Lower leg skin (tissue), 4 donors: Measurements from ENCODE around the gene IDH3A. TPM values are rescaled to one million over a fixed set of nuclear protein-coding genes. Genes with fewer than 3 reads are reported as not detected.

Experiments used
- DNase-seq, 2 donors: peaks; one replicate each; pipeline ENCODE4 v3.0.0-alpha.2; 2019; ENCODE audit warnings: low spot score in 2 of 2
- H3K4me3 ChIP-seq: fragments of 200-600 bp; sonication (generic); 2 replicates; pipeline ENCODE4 v1.5.1; 2017; ENCODE audit warnings: mild to moderate bottlenecking, low read depth; ENCODE audit not compliant: poor library complexity, severe bottlenecking
- CTCF ChIP-seq, 3 donors: fragments of 450-650 bp; IDR thresholded peaks; one replicate each; pipeline ENCODE4 v1.5.1; 2016; ENCODE audit warnings: antibody characterized with exemption in 3 of 3, mild to moderate bottlenecking in 3 of 3, moderate library complexity in 2 of 3
- POLR2A ChIP-seq, 2 donors: fragments of 450-650 bp; IDR thresholded peaks; one replicate each; pipeline ENCODE4 v1.6.1; 2016 to 2017; ENCODE audit warnings: antibody characterized with exemption in 2 of 2, mild to moderate bottlenecking in 1 of 2, moderate library complexity in 1 of 2
- WGBS, 2 donors: methylation state at CpG; one replicate each; pipeline ENCODE4 v1.1.5; 2018; 5-methylcytosine and 5-hydroxymethylcytosine counted together
- intact Hi-C: fragments of 100-400 bp; cut with DNase I; formaldehyde crosslinking; loops from one replicate; pipeline ENCODE4 v1.15.0; 2023; ENCODE audit warnings: low total_unique reads
- total RNA-seq, 4 donors: library from RNA; depleted of rRNA; stranded (reverse); fragments of >200 nt; gene quantifications; one replicate each; pipeline ENCODE4 v1.1.0, GENCODE V29; 2016

IDH3A gene
- total RNA-seq, 4 donors from 2014 or later: 51.0 to 77.2 (median 60.8) TPM

- intact Hi-C loops: no loop called here
- 87 to 88% methylated on average over 12 of the region's 12 CpGs for WGBS, 2 donors
- no peak overlapping the region for H3K4me3 ChIP-seq
- no peak for TF ChIP-seq CTCF (IDR thresholded peaks at IDR 0.05)
- no peak for TF ChIP-seq POLR2A (IDR thresholded peaks at IDR 0.05)
- no peak for DNase-seq
Observed at GRCh38 chr15:78103406-78104118, 45.6 kb upstream of the IDH3A start.

GRCh38 chr15:78104119-78104479, 45.1 kb upstream of the IDH3A start:
- TF ChIP-seq POLR2A (IDR thresholded peaks at IDR 0.05) (no peak), CTCF (IDR thresholded peaks at IDR 0.05) (no peak)

GRCh38 chr15:78104566-78105475, 44.3 kb upstream of the IDH3A start:
- 87 to 89% methylated on average over 12 of the region's 12 CpGs for WGBS, 2 donors
- intact Hi-C loops: loop anchor here (5.0 kb wide), 1 partner anchor 138 kb away; no protein-coding TSS in a partner anchor
- no peak for DNase-seq
- H3K4me3 ChIP-seq: no peak overlapping the region
- TF ChIP-seq CTCF (IDR thresholded peaks at IDR 0.05) (no peak), POLR2A (IDR thresholded peaks at IDR 0.05) (no peak)

More at GRCh38 chr15:78104119-78104479, 45.1 kb upstream of the IDH3A start:
- DNase-seq: no peak
- WGBS, 2 donors: 91 to 92% methylated on average over 4 of the region's 4 CpGs
- no peak overlapping the region for H3K4me3 ChIP-seq
- intact Hi-C loops: no loop called here

GRCh38 chr15:78105476-78106241, 43.5 kb upstream of the IDH3A start:
- TF ChIP-seq POLR2A (IDR thresholded peaks at IDR 0.05) (no peak), CTCF (IDR thresholded peaks at IDR 0.05) (no peak)
- DNase-seq: no peak
- intact Hi-C loops: loop anchor here (5.0 kb wide), 1 partner anchor 138 kb away; no protein-coding TSS in a partner anchor
- 93% methylated on average over 14 to 16 of the region's 16 CpGs for WGBS, 2 donors
- no peak overlapping the region for H3K4me3 ChIP-seq

GRCh38 chr15:78107471-78107870, 41.7 kb upstream of the IDH3A start:
- TF ChIP-seq POLR2A (IDR thresholded peaks at IDR 0.05) (no peak), CTCF (IDR thresholded peaks at IDR 0.05) (no peak)
- no peak overlapping the region for H3K4me3 ChIP-seq
- no peak for DNase-seq
- intact Hi-C loops: loop anchor here (5.0 kb wide), 1 partner anchor 140 kb away; no protein-coding TSS in a partner anchor
- 96% methylated on average over 8 of the region's 8 CpGs for WGBS, 2 donors
